8988T (cell line): ENCODE data around the gene NKX2-1.
"Not testable (repeated sequence)": the region's sequence is repeated elsewhere in the genome, so short reads cannot be mapped to it uniquely, and the experiment has no call there.

Experiments
- DNase-seq: peaks from one replicate; pipeline ENCODE4 v3.0.0; 2011

NKX2-1 gene

DNA sequence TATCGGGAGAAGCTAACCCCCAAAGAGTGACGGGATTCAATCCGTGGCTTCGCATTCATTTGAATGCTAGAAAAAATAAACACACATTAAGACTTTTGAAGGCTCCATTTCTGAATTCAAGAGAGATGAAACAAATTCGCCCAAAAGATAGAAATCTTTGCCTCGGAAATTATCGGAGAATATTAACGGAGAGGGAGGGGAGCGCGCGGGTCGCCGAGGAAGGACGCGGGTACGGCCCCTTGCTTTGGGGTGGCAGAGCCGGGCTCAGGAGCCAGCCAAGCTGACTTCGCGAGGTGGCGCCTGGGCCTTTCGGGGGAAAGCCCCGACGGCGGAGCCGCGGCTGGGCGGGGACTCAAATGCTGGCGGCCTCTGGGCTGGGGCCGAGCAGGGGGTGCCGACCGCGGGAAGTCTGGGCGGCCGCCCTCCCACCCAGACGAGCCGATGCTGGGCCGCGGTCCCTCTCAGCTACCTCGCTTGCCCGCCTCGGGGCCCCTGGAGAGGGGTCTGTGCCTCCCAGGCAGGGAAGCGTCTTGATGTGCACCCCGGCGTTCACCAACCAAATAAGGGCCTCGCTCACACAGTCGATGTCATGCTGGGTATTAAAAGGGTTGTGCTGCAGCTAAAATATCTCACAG lies 14.7 kb downstream of the NKX2-1 start:
- no peak for DNase-seq

DNA sequence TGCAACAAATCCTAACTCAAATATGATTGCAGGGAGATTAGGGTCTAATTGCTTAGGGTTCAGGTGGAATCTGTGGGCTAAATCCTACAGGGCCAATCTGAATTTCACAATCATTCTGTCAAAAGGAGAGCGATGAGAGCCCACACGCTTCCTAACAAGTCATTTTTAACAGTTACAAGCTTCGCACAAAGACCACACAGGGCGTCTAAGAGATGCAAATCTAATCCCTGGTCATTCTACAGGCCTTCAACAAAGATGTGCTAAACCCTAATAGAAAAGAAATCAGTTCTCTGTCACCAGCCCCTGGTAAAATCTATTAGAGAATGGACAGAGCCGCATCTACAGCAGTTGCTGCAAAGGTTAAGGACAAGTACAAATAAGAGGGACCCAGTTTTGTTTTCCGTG lies 15.3 kb downstream of the NKX2-1 start:
- DNase-seq = no peak

DNA sequence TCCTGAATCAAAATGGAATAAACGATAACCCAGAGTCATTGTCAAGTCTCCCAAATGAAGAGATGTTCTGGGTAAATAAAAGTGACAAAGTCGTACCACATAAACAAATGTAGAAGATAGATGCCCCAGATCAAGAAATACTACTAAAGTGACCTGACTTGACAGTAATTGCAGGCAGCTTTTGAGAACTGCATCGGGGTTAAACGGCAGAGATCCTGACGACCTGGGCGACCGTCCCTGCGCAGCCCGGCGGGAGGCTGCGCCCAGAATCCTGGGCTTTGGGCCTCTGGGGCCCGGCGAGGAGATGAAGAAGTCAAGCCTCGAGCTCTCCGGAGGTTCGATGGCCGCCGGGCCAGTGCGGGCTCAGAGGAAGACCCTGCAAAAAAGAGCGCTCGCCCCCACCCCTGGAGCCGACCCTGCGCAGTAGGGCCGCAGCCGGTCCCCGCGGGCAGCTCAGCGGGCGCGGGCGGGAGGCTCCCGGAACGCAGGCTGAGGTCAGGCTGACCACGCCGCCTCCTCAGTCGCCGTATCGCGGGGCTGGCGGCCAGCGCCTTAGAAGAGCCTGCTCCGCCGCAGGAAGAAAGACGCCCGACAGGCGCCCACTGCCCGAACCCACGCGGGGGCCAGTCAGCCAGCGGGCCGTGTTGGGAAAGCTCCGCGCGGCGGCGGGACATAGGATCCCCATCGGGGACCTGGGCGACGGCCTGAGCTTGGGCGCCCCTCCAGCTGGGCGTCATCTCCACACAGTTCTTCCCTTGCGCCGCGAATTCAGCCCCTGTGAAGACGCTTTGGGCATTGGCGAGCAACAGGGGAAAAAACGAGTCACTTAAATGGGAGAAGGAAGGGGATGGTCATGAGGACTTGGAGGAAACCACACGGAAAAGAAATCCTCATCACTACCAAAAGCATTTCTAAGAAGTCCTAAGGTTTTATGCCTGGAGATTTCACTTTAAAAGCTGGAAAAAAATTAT lies 16.0 kb downstream of the NKX2-1 start:
- no peak for DNase-seq

DNA sequence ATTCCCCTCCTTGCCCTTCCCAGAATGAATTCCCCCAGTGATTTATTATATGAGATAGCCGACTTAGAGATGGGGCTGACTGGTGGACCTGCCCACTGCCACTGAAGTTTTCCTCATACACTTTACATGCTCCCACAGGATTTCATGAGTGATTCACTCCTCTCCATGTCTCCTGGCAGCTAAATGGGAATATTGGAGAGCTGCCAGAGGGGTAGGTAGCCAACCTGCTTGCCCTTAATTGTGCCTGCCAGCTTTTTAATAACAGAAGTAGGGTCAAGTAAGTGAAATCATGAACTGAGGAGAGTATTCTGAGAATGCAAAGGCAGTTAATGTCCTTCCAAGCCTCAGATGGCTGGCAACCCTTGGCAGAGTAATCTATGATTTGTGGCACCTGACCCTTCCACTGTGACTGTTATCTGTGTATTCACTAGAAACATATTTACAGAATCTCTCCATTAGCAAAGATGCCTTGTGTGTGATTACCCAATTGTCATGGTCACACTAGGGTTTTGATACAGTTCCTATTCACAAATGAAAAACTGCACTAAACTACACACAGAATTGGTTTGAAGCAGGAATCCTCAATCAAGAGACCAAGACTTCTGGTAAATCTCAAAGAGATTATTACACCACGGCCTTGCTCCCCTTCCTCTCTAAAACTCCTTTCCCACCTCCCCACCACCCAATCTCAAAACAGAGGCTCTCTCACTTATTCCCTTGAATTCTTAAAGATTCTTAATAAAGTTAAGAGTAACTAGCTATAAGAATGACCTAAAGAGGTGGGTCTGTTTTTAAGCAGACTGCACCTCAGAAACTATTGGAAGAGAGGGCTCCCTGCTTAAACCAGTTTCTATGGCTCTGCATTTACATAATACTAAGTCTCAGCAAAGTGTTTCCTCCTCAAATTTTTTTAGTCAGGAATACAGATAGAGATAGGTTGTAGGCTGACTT lies 17.2 kb downstream of the NKX2-1 start:
- DNase-seq = no peak

DNA sequence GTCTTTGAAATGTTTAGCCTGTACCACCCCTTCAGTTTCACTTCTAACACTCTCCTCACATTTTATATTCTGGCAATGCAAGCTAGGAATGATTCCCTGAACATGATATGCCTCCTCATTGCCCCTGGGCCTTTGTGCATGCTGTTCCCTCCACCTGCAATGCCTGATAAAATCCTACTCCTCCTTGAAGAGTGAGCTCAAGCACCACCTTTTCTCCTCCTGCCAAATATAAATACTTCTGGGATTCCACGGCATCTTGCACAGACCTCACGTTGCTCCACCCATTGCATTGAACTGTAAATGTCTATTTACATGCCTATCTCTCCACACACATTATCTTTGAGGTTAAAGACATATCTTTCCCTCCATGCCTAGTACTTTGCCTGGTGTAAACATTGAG lies 21.1 kb downstream of the NKX2-1 start:
- DNase-seq = no peak

DNA sequence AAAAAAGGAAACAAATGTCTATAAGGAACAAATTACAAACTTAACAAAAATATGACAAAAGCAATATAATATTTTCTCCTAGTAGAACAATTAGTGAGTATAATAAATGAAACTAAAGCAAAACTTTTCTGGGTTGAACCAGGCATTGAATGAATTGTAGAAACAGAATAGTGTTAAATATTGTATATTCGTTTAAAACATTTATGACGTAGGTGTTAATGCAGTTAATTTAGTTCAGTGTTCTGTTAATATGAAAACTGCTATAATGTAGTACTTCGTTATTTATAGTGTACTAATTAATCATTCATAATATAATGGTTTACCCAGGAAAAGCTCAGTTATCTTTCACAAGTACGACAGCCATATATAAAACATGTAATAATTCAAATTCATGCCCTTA lies 23.7 kb downstream of the NKX2-1 start:
- DNase-seq = no peak

DNA sequence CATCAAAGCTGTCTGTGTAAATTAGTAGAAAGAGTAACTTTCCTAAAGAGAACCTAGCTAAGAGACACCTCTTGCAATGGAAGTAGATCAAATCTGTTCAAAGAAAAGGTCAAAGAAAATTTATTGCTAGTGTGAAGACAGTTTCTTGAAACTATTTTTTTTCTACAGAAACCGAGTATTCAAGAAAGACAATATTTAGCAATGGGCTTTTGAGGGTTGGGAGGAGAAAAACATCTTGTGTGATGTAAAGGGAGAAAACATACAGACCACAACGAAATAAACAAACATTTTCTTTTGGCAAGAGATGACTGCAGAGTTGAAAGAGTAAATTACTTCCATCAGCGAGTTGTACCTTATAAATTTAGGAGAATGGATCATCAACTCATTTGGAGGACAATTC lies 24.4 kb downstream of the NKX2-1 start:
- DNase-seq = no peak

DNA sequence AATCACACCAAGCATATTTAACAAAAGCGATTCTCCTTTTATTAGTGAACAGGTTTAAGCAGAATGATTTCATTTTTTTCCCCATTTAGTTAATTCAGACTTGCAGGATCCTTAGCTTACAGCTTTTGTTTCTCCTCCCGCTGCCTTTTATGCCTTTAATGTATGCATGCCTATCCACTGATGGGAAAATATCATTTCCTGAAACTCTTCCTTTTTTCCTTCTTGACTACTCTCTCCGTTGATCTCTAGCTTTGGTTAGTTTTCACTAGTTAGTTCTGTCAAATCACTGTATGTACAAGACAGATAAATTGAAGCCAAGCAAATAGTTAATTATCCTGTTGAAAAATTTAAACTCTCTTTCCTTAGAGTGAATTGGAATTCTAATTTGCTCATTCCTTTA lies 26.3 kb downstream of the NKX2-1 start:
- DNase-seq = no peak

DNA sequence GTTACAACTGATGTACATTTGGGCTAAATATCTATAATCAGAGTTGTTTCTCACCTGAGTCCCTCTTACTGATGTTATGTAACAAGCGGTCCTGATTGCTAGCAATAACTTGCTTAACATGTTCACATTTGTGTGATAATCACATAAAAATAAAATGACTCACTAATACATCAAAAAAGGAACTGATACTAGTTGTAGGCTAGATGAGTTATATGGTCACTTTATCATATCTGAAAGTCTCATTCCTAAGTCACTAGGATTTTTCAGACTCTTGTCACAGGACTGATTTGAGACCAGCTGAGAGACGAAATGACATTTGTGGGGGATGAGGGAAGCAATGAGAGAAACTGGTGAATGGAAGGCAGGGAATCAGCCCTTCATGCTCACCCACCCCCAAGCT lies 34.3 kb downstream of the NKX2-1 start:
- no peak for DNase-seq

DNA sequence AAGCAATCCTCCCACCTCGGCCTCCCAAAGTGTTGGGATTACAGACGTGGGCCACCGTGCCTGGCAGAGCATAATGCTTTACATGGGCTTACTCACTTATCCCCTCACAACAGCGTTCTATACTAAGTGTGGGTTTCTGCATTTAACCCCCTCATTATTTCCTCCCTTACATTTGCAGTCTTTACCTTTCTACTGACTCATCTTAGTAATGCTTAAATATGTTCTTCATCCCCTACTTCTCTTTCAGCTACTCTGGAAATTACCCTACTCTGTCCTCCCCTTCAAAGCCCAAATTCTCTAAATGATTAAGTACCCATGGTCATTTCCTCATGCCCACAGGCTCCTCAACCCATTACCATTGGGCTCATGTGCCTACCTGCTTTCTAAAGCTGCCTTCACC lies 40.7 kb downstream of the NKX2-1 start:
- no peak for DNase-seq

DNA sequence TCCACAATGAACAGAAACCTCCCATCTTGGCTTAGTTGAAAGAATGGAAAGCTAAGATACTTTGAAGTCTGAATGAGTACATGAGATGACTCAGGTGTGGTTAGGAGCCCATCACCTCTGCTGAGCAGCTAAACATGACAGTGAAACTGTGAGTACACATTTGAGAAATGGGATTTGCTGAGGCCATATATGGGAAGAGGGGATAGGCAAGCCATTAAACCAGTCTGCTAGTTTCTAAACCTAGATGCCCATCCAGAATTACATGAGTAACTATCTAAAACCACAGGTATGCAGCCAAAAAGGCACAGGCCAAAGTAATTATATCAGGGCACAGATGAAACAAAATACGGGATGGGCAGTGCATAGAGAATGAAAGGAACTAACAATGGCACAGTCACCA lies 41.2 kb downstream of the NKX2-1 start:
- DNase-seq = no peak

DNA sequence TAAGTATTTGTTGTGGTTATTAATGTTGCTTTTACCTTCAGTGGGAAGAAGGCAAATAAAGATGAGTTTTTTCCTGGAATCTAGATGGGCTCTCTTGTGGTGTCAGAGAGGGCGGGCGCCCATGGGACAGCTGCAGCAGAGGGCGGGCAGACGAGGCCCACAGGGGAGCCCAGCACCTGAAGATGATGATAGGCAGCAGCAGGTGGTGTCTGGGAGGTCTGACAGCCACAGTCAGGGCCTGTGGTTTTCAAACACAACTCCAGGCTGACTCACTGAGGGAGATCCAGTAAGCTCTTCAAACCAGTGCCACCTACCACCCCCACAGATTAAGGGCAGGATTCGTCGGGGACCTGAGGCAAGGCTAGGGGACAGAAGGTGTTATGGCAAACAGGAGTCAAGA lies 42.8 kb downstream of the NKX2-1 start:
- no peak for DNase-seq

DNA sequence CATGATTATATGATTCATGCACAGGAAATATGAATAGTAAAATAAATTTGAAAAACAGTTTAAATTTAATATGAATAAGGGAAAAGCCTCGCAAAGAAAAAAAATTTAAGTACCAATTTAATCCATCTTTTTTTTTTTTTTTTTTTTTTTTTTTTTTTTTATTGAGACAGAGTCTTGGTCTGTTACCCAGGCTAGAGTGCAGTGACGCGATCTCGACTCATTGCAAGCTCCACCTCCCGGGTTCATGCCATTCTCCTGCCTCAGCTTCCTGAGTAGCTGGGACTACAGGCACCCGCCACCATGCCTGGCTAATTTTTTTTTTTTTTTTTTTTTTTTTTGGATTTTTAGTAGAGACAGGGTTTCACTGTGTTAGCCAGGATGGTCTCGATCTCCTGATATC lies 44.0 kb downstream of the NKX2-1 start:
- not testable (repeated sequence) for DNase-seq

DNA sequence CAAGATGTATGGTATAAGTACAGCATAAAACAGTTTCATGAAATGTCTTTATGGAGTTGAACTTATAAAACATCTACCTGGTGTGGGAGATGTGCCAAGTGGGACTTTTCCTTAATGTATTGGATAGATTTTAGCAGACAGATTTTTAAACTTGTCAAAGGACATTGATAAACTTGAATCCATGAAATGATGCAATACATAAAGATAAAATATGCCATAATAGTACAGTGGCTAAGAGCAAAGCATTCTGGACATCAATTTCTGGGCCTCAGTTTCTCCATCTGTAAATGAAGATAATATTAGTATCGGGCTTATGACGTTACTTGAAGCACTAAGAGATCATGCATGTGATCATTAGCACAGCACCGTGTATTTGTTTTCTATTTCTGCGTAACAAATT lies 45.4 kb downstream of the NKX2-1 start:
- no peak for DNase-seq

DNA sequence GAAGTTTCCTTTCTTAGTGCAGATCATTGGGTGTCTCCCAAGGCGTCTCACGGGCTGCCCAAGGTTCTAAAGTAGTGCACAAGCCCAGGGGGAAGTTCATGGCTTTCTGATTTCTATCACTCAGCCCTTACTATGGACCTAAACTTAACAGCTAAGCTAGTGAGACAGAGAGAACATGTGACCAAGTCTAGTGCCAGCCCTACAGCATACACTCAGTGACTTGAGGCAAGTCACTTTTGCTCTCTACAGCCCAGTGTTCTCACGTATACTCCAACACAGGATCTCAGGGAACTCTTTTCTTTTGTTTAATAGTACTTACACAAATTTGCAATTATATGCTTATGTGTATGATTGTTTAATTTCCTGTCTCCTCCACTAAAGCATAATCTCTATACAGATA lies 48.6 kb downstream of the NKX2-1 start:
- DNase-seq = no peak

DNA sequence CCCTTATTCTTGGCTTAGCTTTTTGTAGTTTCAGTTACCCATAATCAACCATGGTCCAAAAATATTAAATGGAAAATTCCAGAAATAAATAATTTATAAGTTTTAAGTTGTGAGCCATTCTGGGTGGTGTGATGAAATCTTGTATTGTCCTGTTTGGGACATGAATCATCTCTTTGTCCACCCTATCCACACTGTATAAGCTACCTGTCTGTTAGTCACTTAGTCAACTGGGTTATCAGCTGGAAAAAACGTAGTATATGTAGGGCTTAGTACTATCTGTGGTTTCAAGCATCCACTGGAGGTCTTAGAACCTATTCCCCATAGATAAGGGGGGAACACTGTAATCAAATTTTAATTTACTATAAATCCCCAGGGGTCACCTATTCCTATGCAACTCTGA lies 52.7 kb downstream of the NKX2-1 start:
- DNase-seq = no peak
